Panc1 (cell line): ENCODE measurements around the gene ACVR1B. TPM values are rescaled to one million over a fixed set of nuclear protein-coding genes. Genes with fewer than 3 reads are reported as not detected.

Experiments used
- ATAC-seq: fragments of 200-7000 bp; cut with Tn5 transposase; 2 replicates; pipeline ENCODE4 v1.9.1; 2020; ENCODE audit warnings: mild to moderate bottlenecking, moderate library complexity
- BruUV-seq: library from RNA; stranded (reverse); fragments of 400-500 nt; replicated peaks from 2 replicates; lab custom pipeline; 2021; lab: Mats Ljungman, UMichigan
- CTCF ChIA-PET: fragments of 300-600 bp; sonication (Branson Sonifier 250); formaldehyde crosslinking; loops from one replicate; lab custom pipeline; 2022; ENCODE audit warnings: antibody characterized with exemption; lab: Charles Lee
- POLR2A ChIA-PET: fragments of 300-600 bp; sonication (Branson Sonifier 250); formaldehyde crosslinking; loops from one replicate; lab custom pipeline; 2022; ENCODE audit warnings: antibody characterized with exemption; lab: Charles Lee
- DNase-seq: peaks from one replicate; pipeline ENCODE4 v3.0.0-alpha.2; 2010; ENCODE audit warnings: low read depth, low spot score
- H3K27ac ChIP-seq: 2 replicates; pipeline ENCODE4 v1.5.1; 2011; ENCODE audit warnings: mild to moderate bottlenecking, low read length, inconsistent platforms
- H3K27me3 ChIP-seq: fragments of 200-500 bp; sonication (Bioruptor generic); 2 replicates; pipeline ENCODE4 v1.6.0; 2014; ENCODE audit warnings: low read length, inconsistent platforms; ENCODE audit not compliant: control insufficient read depth, insufficient read depth
- H3K36me3 ChIP-seq: fragments of 200-500 bp; sonication (Bioruptor generic); 2 replicates; pipeline ENCODE4 v1.5.1; 2014; ENCODE audit warnings: inconsistent platforms, mild to moderate bottlenecking, low read length, moderate library complexity; ENCODE audit not compliant: control insufficient read depth, insufficient read depth
- H3K4me1 ChIP-seq: 2 replicates; pipeline ENCODE4 v1.5.1; 2011; ENCODE audit warnings: inconsistent platforms, mild to moderate bottlenecking, low read length, moderate library complexity; ENCODE audit not compliant: control insufficient read depth, insufficient read depth
- H3K4me3 ChIP-seq, 2 experiments: 2 replicates each; pipeline ENCODE4 v1.5.1; 2011 to 2012; ENCODE audit warnings: low read depth in 2 of 2, low read length in 2 of 2, mild to moderate bottlenecking in 2 of 2, inconsistent platforms in 1 of 2, moderate library complexity in 1 of 2
- H3K9me3 ChIP-seq: fragments of 200-500 bp; sonication (Bioruptor generic); 2 replicates; pipeline ENCODE4 v1.5.1; 2014; ENCODE audit warnings: low read depth, mild to moderate bottlenecking, inconsistent platforms, low read length, moderate library complexity; ENCODE audit not compliant: control insufficient read depth, insufficient read depth
- POLR2AphosphoS5 ChIP-seq: IDR thresholded peaks from 2 replicates; pipeline ENCODE4 v1.6.1; 2012; ENCODE audit warnings: mild to moderate bottlenecking, low read depth, low read length, moderate library complexity
- SIN3A ChIP-seq: IDR thresholded peaks from 2 replicates; pipeline ENCODE4 v1.6.1; 2012; ENCODE audit warnings: low read depth, mild to moderate bottlenecking, low read length, moderate library complexity, borderline replicate concordance; ENCODE audit not compliant: insufficient read depth
- TCF7L2 ChIP-seq: IDR thresholded peaks from 2 replicates; pipeline ENCODE4 v1.6.1; 2011; ENCODE audit warnings: mild to moderate bottlenecking, low read depth, low read length, inconsistent platforms
- in situ Hi-C: cut with HindIII; loops from 2 replicates; pipeline ENCODE4 v1.10.0; 2016; ENCODE audit warnings: low sequenced_read_pairs, low pct_unique_long_range_greater_than_20kb
- intact Hi-C: fragments of 100-400 bp; cut with micrococcal nuclease; formaldehyde crosslinking; loops from one replicate; pipeline ENCODE4 v1.10.0; 2022; ENCODE audit not compliant: unreplicated experiment
- total RNA-seq: library from RNA; stranded (reverse); gene quantifications from one replicate; pipeline ENCODE4 v1.2.1, GENCODE V29; 2021; ENCODE audit not compliant: unreplicated experiment
- TF ChIP-seq, protein P1 (sequence below), 2 experiments: IDR thresholded peaks; 2 replicates each; pipeline ENCODE4 v1.6.1; 2011 to 2012; ENCODE audit warnings: low read depth in 2 of 2, control low read depth in 1 of 2, low read length in 1 of 2, mild to moderate bottlenecking in 1 of 2, moderate library complexity in 1 of 2; ENCODE audit not compliant: insufficient read depth in 1 of 2
- TF ChIP-seq, protein P2 (sequence below): fragments of 450-650 bp; IDR thresholded peaks from 2 replicates; pipeline ENCODE4 v1.5.1; 2017; ENCODE audit warnings: mild to moderate bottlenecking

Gene ACVR1B
- total RNA-seq, 1 experiment from 2014 or later = 23.0 TPM

DNA sequence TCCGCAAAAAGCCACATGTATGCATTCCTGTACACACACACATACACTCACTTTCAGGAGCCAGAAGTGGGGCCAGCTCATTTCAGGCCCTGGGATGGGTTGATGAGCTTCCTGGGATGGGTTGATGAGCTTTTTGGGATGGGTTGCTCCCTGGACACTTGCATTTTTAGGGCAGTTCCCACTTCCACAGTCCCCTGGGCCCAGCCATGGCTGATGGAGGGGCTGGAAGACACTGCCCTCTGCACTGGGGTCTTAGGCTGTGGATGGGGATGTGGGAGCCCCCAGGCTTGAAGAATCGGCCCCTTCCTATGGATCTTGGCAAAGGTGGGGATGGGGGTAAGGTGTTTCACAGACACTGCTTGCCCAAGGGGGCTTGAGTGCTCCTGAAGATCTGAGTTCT, 31.5 kb upstream of the ACVR1B start:
- no peaks in the 10 kb centered on the region for H3K9me3 ChIP-seq
- intact Hi-C loops = no loop called here
- H3K4me3 ChIP-seq = no peak overlapping the region
- ATAC-seq (no peak), DNase-seq (no peak)
- TF ChIP-seq, protein P1, sequence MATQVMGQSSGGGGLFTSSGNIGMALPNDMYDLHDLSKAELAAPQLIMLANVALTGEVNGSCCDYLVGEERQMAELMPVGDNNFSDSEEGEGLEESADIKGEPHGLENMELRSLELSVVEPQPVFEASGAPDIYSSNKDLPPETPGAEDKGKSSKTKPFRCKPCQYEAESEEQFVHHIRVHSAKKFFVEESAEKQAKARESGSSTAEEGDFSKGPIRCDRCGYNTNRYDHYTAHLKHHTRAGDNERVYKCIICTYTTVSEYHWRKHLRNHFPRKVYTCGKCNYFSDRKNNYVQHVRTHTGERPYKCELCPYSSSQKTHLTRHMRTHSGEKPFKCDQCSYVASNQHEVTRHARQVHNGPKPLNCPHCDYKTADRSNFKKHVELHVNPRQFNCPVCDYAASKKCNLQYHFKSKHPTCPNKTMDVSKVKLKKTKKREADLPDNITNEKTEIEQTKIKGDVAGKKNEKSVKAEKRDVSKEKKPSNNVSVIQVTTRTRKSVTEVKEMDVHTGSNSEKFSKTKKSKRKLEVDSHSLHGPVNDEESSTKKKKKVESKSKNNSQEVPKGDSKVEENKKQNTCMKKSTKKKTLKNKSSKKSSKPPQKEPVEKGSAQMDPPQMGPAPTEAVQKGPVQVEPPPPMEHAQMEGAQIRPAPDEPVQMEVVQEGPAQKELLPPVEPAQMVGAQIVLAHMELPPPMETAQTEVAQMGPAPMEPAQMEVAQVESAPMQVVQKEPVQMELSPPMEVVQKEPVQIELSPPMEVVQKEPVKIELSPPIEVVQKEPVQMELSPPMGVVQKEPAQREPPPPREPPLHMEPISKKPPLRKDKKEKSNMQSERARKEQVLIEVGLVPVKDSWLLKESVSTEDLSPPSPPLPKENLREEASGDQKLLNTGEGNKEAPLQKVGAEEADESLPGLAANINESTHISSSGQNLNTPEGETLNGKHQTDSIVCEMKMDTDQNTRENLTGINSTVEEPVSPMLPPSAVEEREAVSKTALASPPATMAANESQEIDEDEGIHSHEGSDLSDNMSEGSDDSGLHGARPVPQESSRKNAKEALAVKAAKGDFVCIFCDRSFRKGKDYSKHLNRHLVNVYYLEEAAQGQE (IDR thresholded peaks at IDR 0.05; ENCODE audit: insufficient read depth in 1 of 2, low read depth in 2 of 2, low read length in 1 of 2) = no peak
- no TSS peak for BruUV-seq
- no peaks in the 10 kb centered on the region for H3K4me1 ChIP-seq
- CTCF ChIA-PET = interaction anchor here (0.5 kb wide), 1 partner anchor 32 kb away, joined by 5 read pairs; the partner anchor contains the start of gene ANKRD33
- in situ Hi-C loops = no loop called here
- POLR2A ChIA-PET = no interaction called here
- no peak overlapping the region for H3K27ac ChIP-seq
- H3K36me3 ChIP-seq = no peaks in the 10 kb centered on the region
- H3K27me3 ChIP-seq = no peaks in the 10 kb centered on the region

DNA sequence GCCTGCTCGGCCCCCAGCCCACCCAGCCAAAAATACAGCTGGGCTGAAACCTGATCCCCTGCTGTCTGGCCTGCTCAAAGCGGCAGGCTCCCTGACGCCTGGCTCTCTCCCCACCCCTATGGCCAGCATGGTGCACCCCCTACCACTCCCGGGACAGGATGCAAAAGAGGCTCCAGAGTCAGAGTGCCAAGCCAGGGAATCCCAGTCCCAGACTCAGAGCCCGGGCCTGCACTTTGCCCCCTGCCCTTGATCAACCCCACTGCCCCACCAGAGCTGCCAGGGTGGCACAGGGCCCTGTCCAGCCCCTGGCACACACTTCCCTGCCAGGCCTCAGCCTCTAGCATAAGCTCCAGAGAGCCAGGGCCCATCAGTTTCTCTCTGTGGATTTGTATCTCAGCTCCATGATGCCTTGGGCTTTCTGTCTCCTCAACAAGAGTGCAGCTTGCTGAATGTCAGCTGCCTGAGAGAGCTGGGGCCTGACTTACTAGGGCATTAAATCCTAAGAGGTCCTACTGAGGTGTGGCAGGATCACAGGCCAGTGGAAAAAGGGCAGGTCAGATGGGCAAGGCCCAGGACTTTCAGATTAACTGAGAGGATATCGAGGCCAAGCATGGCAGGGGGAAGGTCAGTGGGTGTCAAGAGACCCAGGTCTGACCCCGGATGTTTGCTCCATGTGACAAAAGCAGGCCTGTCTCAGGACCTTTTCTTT, 30.3 kb upstream of the ACVR1B start:
- intact Hi-C loops (no loop called here), in situ Hi-C loops (no loop called here)
- Histone ChIP-seq H3K36me3 (no peaks in the 10 kb centered on the region), H3K4me3 (no peak overlapping the region), H3K9me3 (no peaks in the 10 kb centered on the region), H3K27me3 (no peaks in the 10 kb centered on the region), H3K27ac (no peak overlapping the region), H3K4me1 (no peaks in the 10 kb centered on the region)
- no TSS peak for BruUV-seq
- ATAC-seq (no peak), DNase-seq (no peak)
- ChIA-PET CTCF (no interaction called here), POLR2A (interaction anchor here (1.2 kb wide), 1 partner anchor 41 kb away, joined by 3 read pairs; no protein-coding TSS in a partner anchor)
- no peak for TF ChIP-seq POLR2AphosphoS5
- TF ChIP-seq, protein P1 (IDR thresholded peaks at IDR 0.05; ENCODE audit: insufficient read depth in 1 of 2, low read depth in 2 of 2, low read length in 1 of 2) = no peak
- TF ChIP-seq TCF7L2 = no peak
- no peak for TF ChIP-seq SIN3A
- TF ChIP-seq, protein P2, sequence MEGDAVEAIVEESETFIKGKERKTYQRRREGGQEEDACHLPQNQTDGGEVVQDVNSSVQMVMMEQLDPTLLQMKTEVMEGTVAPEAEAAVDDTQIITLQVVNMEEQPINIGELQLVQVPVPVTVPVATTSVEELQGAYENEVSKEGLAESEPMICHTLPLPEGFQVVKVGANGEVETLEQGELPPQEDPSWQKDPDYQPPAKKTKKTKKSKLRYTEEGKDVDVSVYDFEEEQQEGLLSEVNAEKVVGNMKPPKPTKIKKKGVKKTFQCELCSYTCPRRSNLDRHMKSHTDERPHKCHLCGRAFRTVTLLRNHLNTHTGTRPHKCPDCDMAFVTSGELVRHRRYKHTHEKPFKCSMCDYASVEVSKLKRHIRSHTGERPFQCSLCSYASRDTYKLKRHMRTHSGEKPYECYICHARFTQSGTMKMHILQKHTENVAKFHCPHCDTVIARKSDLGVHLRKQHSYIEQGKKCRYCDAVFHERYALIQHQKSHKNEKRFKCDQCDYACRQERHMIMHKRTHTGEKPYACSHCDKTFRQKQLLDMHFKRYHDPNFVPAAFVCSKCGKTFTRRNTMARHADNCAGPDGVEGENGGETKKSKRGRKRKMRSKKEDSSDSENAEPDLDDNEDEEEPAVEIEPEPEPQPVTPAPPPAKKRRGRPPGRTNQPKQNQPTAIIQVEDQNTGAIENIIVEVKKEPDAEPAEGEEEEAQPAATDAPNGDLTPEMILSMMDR = no peak
